ENCODE results near the gene TMEM141. TPM values are rescaled to one million over a fixed set of nuclear protein-coding genes. Genes with fewer than 3 reads are reported as not detected.
"Not testable (repeated sequence)": the region's sequence is repeated elsewhere in the genome, so short reads cannot be mapped to it uniquely, and the experiment has no call there.

Gene TMEM141
- total RNA-seq, 1 experiment from 2014 or later = 44.6 TPM

GRCh38 chr9:136828474-136829140 is 37.5 kb downstream of the TMEM141 start:
- Histone ChIP-seq H3K36me3 (peaks cover 74% of the 10 kb centered on the region), H3K9me3 (replicated peaks) (no peaks in the 10 kb centered on the region), H3K4me1 (replicated peaks) (no peaks in the 10 kb centered on the region), H3K27ac (no peak overlapping the region), H3K27me3 (replicated peaks) (no peaks in the 10 kb centered on the region), H3K4me3 (no peak overlapping the region)
- no peak for DNase-seq (ENCODE audit: low read depth in 1 of 2, low spot score in 2 of 2)

- DNase-seq (ENCODE audit: low read depth in 1 of 2, low spot score in 2 of 2) = no peak
- no peaks in the 10 kb centered on the region for H3K9me3 ChIP-seq (replicated peaks)
- peaks cover 72% of the 10 kb centered on the region for H3K36me3 ChIP-seq
- H3K4me1 ChIP-seq (replicated peaks) = no peaks in the 10 kb centered on the region
- H3K4me3 ChIP-seq = no peak overlapping the region
- no peak overlapping the region for H3K27ac ChIP-seq
- H3K27me3 ChIP-seq (replicated peaks) = no peaks in the 10 kb centered on the region
Measured at GRCh38 chr9:136829412-136829811, 38.3 kb downstream of the TMEM141 start.

DNA sequence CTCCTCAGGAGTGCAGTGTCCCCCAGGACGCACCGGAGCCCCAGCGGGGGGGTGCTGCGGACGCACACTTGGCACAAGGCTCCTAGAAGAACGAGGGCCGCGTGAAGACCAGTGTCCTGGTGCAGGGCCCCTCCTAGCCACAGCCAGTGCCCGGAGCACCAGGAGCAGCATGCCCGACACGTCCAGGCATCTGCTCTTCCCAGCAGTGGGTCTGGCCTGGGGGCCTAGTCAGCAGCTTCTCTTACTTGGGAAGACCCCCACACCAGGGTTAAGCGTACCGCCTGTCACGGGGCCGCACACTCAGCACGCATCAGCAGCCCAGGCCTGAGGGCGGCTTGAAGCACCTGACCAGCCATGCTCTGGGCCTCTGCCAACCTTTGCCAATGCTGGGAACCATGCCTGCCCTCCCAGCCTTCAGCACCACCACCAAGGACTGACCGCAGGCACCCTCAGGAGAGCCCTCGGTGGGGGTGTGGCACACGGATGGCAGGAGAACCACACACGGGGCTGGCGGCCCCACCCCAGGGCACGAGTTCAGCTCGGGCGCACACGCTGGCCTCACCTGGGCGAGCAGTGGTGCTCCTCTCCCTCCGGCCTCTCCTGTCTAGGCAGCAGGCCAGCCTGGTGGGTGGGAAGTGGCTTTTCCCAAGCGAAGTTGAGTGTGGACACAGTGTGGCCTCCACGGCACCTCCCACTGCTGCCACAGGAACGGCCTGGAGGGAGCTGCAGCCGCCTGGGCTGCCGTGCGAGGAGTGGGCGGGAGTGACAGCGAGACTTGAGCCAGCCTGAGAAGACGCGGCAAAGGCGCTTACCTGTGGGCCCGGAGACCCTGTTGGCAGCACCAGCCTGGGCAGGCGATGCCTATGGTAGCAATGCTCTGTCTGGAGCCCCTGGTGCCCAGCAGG is 39.1 kb downstream of the TMEM141 start:
- H3K4me3 ChIP-seq = no peak overlapping the region
- DNase-seq (ENCODE audit: low read depth in 1 of 2, low spot score in 2 of 2) = no peak
- H3K36me3 ChIP-seq = peaks cover 68% of the 10 kb centered on the region
- no peaks in the 10 kb centered on the region for H3K4me1 ChIP-seq (replicated peaks)
- no peak overlapping the region for H3K27ac ChIP-seq
- H3K27me3 ChIP-seq (replicated peaks) = no peaks in the 10 kb centered on the region
- H3K9me3 ChIP-seq (replicated peaks) = no peaks in the 10 kb centered on the region

DNA sequence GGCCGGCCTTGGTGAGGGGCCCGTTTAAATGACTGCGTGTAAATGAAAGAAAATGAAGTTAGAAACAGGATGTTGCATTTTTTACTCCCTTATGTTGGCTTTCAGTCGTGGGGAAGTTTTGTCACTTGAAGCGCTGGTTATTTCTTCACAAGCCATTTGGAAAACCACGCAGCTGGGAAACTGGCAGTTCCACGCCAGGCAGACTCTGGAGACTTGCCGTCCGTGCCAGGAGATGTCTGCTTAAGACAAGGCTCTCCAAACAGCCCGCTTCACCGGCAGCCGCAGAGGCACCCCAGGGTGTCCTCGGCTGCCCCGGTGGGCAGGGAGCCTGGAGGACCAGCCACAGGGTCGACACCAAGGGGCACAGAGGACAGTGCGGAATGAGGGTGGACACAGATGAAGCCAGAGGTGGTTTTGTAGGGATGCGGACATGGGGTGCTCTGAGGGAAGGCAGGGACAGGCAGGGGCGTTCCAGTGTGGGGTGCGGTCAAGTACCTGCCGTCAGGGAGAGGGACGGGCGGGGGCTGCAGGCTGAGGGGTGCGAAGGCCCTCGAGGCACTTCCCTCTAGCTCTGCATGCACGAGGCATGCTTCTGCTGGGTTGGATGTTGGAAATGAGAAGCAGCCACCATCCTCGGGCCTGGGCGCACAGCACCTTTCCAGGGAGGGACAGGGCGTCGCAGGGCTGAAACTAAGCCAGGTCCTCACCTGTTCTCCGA is 40.0 kb downstream of the TMEM141 start:
- Histone ChIP-seq H3K4me3 (no peak overlapping the region), H3K9me3 (replicated peaks) (no peaks in the 10 kb centered on the region), H3K4me1 (replicated peaks) (no peaks in the 10 kb centered on the region), H3K36me3 (peaks cover 65% of the 10 kb centered on the region), H3K27me3 (replicated peaks) (no peaks in the 10 kb centered on the region), H3K27ac (no peak overlapping the region)
- no peak for DNase-seq (ENCODE audit: low read depth in 1 of 2, low spot score in 2 of 2)

DNA sequence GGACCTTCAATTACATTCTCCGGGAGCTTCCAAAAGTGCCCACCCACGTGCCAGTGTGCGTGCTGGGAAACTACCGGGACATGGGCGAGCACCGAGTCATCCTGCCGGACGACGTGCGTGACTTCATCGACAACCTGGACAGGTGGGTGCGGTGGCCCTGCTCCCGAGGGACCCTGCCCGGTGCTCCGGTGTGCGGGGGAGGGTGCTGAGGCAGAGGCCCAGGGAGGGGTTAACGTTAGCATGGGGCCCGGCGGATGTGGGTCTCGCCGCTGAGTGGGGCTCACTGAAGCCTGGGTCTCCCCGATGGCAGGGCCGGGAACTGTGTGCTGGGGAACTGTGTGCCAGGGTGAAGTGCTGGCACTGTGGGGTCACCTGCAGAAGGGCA is 40.6 kb downstream of the TMEM141 start:
- no peak for DNase-seq (ENCODE audit: low read depth in 1 of 2, low spot score in 2 of 2)
- H3K4me3 ChIP-seq = no peak overlapping the region
- H3K4me1 ChIP-seq (replicated peaks) = no peaks in the 10 kb centered on the region
- H3K27ac ChIP-seq = no peak overlapping the region
- no peaks in the 10 kb centered on the region for H3K27me3 ChIP-seq (replicated peaks)
- H3K36me3 ChIP-seq = peaks cover 67% of the 10 kb centered on the region
- H3K9me3 ChIP-seq (replicated peaks) = no peaks in the 10 kb centered on the region

DNA sequence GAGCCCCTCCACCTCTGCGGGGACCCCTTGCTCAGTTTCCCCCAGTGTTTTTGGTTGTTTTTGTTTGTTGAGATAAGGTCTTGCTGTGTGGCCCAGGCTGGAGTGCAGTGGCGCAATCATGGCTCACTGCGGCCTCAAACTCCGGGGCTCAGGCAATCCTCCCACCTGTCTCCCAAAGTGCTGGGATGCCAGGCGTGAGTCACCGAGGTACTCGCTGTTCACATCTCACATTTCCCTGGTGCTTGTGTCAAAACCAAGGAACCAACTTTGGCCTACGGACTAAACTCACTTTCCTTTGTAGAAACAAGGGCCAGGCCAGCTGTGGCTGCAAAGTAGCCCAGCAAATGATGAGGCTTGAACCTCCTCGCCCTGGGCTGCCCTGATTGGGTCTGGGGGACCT is 41.4 kb downstream of the TMEM141 start:
- no peak overlapping the region for H3K4me3 ChIP-seq
- H3K4me1 ChIP-seq (replicated peaks) = no peaks in the 10 kb centered on the region
- no peak for DNase-seq (ENCODE audit: low read depth in 1 of 2, low spot score in 2 of 2)
- no peak overlapping the region for H3K27ac ChIP-seq
- H3K36me3 ChIP-seq = peaks cover 62% of the 10 kb centered on the region
- no peaks in the 10 kb centered on the region for H3K27me3 ChIP-seq (replicated peaks)
- no peaks in the 10 kb centered on the region for H3K9me3 ChIP-seq (replicated peaks)

- H3K4me3 ChIP-seq; H3K4me1 ChIP-seq (replicated peaks); H3K9me3 ChIP-seq (replicated peaks); DNase-seq (ENCODE audit: low read depth in 1 of 2, low spot score in 2 of 2); H3K27ac ChIP-seq; H3K27me3 ChIP-seq (replicated peaks): not testable (repeated sequence)
- peaks cover 53% of the 10 kb centered on the region for H3K36me3 ChIP-seq
Measured at GRCh38 chr9:136833381-136834048, 42.4 kb downstream of the TMEM141 start.

DNA sequence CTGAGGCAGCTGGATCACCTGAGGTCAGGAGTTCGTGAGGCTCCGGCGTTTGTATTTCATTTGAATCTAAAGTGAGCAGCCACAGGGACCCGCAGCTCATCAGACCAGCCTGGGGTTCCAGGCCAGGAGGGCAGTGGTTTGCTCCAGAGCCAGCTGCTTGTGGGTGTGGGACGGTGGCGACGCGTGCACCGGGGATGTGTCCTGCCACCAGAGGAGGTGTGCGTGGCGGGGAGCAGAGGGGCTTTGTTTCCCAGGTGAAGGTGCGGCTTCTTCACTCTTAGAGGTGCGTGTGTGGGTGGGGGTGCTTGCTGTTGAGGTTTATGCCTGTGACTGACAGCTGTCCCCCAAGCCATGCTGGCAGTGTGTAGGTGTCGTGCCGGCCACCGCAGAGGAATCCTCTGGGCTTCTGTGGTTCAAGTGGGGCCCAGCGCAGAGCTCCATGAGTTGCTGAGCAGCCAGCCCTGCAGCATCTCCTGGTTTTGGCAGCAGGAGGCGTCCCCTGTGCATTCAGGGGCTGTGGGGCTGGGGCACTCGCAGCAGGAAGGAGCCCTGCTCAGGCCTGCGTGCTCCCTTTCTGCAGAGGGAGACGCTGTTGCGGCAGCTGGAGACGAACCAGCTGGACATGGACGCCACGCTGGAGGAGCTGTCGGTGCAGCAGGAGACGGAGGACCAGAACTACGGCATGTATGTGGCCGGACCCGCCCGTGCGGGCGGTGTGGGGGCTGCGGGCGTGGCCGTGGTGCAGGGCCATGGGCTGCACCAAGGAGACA is 44.2 kb downstream of the TMEM141 start:
- no peaks in the 10 kb centered on the region for H3K9me3 ChIP-seq (replicated peaks)
- H3K4me3 ChIP-seq = no peak overlapping the region
- peaks cover 43% of the 10 kb centered on the region for H3K36me3 ChIP-seq
- H3K27me3 ChIP-seq (replicated peaks) = no peaks in the 10 kb centered on the region
- H3K27ac ChIP-seq = no peak overlapping the region
- DNase-seq (ENCODE audit: low read depth in 1 of 2, low spot score in 2 of 2) = no peak
- no peaks in the 10 kb centered on the region for H3K4me1 ChIP-seq (replicated peaks)

DNA sequence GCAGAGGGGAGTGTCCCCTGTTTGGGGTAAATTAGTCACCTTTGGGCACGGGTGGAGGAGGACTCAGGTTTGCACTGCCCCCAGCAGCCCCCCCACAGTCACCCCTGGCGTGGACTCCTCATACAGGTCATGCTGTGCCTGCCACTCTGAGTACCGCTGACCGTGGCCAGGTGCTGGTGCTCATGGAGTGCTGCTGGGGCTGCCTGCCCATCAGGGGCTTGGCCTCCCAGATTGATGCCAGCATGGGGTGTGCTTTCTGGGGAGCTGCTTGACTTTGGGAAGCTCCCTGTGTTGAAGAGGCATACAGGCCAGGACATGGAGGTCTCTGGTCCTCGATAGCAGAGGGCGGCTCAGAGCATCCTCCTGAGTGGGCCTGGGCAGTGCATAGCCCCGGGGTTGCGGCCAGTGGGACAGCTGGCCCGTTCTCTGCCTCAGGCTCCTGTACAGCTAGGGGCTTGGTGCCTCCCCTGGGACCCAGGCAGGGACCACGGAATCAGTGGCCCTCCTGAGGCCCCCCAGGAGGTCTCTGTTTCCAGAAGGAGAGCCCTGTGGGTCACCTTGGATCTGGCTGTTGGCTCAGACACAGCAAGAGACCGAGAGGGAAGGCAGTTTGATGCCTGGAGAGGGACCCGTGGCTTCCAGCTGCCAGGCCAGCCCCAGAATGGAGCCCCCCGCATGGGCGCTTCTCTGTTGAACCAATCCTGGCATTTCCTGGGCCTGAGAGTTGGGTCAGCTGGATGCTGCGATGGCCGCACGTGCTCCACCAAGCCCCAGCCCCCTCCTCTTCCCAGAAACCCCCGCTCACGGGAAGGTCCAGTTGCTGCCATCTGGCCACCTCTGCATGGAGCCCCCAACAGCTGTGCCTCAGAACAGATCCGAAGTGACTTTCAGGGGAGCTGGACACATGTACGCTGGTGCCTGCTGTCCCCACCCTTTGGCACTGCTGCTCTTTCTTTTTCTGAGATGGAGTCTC is 45.1 kb downstream of the TMEM141 start:
- Histone ChIP-seq H3K4me1 (replicated peaks) (no peaks in the 10 kb centered on the region), H3K4me3 (no peak overlapping the region), H3K27me3 (replicated peaks) (no peaks in the 10 kb centered on the region), H3K36me3 (peaks cover 35% of the 10 kb centered on the region), H3K27ac (no peak overlapping the region), H3K9me3 (replicated peaks) (no peaks in the 10 kb centered on the region)
- no peak for DNase-seq (ENCODE audit: low read depth in 1 of 2, low spot score in 2 of 2)

DNA sequence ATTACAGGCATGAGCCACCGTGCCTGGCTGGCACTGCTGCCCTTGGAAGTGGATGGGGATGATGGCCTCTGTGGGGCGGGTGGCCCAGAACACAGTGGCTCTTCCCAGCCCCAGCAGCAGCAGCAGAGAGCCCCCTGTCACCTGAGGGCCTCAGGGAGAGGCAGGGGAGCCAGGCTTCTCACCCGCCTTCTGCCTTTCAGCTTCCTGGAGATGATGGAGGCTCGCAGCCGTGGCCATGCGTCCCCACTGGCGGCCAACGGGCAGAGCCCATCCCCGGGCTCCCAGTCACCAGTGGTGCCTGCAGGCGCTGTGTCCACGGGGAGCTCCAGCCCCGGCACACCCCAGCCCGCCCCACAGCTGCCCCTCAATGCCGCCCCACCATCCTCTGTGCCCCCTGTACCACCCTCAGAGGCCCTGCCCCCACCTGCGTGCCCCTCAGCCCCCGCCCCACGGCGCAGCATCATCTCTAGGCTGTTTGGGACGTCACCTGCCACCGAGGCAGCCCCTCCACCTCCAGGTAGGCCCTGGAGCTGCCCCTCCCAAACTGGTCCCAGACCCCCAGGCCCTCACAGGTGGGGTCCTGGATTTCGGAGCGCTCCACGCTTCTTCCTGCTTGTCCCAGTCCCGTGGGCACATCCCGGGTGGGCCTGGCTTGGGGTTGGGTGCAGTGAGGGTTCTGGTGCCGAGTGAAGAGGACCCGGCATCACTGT is 46.2 kb downstream of the TMEM141 start:
- H3K36me3 ChIP-seq = peaks cover 24% of the 10 kb centered on the region

DNA sequence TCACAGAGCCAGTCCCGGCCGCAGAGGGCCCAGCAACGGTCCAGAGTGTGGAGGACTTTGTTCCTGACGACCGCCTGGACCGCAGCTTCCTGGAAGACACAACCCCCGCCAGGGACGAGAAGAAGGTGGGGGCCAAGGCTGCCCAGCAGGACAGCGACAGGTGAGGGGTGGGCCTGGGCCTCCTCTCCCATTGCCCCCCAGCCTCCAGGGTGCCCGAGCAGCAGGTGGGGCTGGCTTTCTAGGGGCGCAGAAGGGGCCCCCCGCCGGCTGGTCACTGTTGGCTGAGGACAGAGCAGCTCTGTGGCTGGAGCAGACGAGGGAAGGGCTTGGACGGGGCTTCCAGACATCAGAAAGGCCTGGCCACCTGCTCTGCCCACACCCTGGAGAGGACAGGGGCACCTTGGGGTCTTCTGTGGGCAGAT is 46.7 kb downstream of the TMEM141 start:
- H3K27me3 ChIP-seq (replicated peaks); H3K4me1 ChIP-seq (replicated peaks); H3K27ac ChIP-seq; H3K9me3 ChIP-seq (replicated peaks); DNase-seq (ENCODE audit: low read depth in 1 of 2, low spot score in 2 of 2); H3K4me3 ChIP-seq: not testable (repeated sequence)
- peaks cover 20% of the 10 kb centered on the region for H3K36me3 ChIP-seq

More for the DNA sequence above, 46.2 kb downstream of the TMEM141 start:
- Histone ChIP-seq H3K4me3 (no peak overlapping the region), H3K27ac (no peak overlapping the region), H3K4me1 (replicated peaks) (peaks cover under 1% of the 10 kb centered on the region), H3K9me3 (replicated peaks) (no peaks in the 10 kb centered on the region), H3K27me3 (replicated peaks) (no peaks in the 10 kb centered on the region)
- DNase-seq (ENCODE audit: low read depth in 1 of 2, low spot score in 2 of 2) = no peak
